Measurements from ENCODE around the gene SERPINE1. TPM values are rescaled to one million over a fixed set of nuclear protein-coding genes. Genes with fewer than 3 reads are reported as not detected.
"Not testable (repeated sequence)": the region's sequence is repeated elsewhere in the genome, so short reads cannot be mapped to it uniquely, and the experiment has no call there.

Gene SERPINE1
- total RNA-seq, 2 donors from 2014 or later, result 2.4 to 41.6 TPM

DNA sequence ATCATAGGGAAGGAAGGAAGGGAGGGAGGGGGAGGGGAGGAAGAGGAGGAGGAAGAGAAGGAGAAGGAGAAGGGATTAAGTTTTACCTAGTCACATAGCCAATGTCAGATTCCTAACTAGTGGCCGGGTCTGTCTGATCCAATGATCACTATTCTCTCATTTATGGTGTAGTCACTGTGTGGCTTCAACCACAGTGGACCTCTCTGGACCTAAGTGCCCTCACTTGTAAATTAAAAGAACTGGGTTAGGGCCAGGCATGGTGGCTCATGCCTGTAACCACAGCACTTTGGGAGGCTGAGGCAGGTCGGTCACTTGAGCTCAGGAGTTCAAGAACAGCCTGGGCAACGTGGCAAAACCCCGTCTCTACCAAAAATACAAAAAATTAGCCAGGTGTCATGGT lies 6.6 kb upstream of the SERPINE1 start:
- intact Hi-C loops (cut with DNase I), result no loop called here
- ATAC-seq (no peak), DNase-seq (no peak)

DNA sequence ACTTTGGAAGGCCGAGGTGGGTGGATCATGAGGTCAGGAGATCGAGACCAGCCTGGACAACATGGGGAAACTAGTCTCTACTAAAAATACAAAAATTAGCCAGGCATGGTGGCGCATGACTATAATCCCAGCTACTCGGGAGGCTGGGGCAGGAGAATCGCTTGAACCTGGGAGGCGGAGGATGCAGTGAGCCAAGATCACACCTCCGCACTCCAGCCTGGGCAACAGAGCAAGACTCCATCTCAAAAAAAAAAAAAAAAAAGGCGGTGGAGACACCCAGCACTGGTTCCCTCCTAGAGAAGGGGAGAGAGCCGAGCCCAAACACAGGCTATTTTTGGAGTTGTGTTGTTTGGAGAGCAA lies 5.3 kb upstream of the SERPINE1 start:
- intact Hi-C loops (cut with DNase I); ATAC-seq; DNase-seq: not testable (repeated sequence)

DNA sequence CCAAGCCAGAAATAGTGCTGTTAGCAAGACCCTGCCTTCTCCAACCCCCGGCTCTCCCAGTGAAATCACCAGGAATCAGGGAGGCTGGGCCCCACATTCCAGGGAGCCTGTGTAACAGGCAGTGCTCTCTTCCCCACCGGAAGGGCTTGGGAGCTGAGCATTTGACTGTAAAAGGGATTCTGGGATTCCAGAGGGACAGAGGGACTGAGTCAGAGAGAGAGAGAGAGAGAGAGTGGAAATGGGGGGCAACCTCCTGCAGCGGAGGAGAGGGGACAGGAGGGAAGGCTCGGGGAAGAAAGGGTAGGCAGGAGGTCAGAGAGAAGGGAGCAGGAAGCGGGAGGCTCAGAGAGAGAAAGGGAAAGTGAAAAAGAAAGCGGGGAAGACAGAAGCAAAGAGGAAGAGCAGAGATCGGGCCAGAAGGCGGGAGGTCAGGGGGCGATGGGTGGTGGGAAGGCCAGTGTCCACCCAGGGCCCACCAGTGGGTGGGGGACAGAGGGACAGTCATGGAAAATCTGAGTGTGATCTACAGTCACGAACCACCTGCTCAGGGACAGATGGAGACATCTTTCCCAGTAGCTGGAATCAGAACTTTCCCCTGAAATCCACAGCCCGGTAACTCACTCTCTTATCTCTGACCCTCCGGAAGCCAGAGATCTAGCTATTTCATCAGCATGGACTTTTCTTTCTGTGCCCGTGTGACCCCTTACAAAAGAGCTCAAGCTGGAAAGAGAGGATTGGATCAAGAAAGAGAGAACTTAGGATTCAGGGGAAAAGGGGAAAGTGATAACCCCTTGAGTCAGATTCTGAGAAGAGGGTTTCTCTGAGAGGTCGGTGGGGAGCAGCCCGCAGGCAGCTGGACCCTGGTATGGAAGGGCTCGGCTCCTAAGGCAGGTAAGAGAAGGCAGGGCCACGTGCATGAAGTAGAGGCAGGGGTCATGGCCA lies 4.6 kb upstream of the SERPINE1 start:
- ATAC-seq, result peak; percentile 81 to 88
- peak; percentile 89 for DNase-seq
- intact Hi-C loops (cut with DNase I), result no loop called here

DNA sequence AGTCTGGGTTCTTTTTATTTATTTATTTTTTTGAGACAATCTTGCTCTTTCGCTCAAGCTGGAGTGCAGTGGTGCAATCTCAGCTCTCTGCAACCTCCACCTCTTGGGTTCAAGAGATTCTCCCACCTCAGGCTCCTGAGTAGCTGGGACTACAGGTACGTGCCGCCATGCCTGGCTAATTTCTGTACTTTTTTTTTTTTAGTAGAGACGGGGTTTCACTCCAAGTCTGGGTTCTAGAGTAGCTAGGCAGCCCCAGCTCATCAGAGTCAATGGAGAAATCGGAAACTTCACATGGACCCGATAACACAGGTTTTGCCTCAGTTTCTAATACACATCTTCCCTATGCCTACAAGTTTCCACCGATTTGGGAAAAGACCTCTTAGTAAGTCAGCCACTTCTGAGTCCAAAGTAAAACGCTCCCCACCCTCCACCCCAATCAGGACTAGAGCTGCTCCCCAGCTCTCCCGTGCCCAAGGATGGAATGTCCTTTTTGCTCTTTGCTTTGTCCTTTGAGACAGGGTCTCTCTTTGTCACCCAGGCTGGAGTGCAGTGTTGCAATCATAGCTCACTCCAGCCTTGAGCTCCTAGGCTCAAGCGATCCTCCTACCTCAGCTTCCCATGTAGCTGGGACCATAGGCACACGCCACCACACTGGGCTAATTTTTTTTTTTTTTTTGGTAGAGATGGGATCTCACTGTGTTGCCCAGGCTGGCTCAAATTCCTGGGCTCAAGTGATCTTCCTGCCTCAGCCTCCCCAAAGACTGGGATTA lies 3.8 kb upstream of the SERPINE1 start:
- no peak for DNase-seq
- intact Hi-C loops (cut with DNase I), result no loop called here
- ATAC-seq, result no peak

DNA sequence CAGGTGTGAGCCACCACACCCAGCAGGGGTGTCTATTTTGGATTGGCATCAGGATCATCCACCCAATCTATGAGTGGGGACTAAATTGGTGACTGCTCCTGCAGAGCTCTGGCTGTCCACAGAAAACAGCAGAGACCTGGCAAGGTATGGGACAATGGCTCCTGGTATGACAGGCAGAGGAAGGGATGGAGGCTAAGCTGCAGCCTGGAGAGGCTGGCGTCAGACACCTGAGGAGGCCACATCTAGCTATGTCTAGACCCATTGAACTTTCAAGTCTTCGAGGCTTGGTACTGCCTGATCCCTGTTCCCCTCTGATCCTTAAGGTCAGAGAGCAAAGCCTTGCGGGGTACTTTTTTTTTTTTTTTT lies 3.2 kb upstream of the SERPINE1 start:
- intact Hi-C loops (cut with DNase I), result no loop called here
- no peak for ATAC-seq

DNA sequence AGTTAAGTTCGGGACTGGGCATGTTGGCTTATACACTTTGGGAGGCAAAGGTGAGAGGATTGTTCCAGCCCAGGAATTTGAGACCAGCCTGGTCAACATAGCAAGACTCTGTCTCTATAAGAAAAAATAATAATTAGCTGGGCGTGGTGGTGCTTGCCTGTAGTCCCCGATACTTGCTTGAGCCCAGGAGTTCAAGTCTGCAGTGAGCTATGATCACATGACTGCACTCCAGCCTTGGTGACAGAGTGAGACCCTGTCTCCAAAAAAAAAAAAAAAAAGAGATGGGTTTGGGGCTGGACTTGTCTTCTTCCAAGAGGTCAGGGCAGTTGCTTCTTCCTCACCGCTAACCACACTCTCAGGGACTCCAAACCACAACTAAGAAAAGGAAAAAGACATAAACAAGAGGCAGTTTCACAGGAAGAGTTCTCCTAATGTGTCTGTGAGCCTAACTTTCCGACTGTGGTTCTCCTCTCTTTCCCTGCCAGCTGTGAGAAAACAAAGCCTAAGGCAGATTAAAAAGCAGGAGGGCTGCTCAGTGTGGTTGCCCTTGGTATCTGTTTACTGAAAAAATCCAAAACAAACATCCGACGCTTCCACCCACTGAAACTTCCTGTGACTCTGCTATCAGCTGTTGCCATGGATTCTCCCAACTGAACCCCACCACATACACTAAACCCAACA lies 2.4 kb upstream of the SERPINE1 start:
- DNase-seq, result no peak
- intact Hi-C loops (cut with DNase I), result no loop called here

More for the DNA sequence above, 3.2 kb upstream of the SERPINE1 start:
- DNase-seq, result no peak

DNA sequence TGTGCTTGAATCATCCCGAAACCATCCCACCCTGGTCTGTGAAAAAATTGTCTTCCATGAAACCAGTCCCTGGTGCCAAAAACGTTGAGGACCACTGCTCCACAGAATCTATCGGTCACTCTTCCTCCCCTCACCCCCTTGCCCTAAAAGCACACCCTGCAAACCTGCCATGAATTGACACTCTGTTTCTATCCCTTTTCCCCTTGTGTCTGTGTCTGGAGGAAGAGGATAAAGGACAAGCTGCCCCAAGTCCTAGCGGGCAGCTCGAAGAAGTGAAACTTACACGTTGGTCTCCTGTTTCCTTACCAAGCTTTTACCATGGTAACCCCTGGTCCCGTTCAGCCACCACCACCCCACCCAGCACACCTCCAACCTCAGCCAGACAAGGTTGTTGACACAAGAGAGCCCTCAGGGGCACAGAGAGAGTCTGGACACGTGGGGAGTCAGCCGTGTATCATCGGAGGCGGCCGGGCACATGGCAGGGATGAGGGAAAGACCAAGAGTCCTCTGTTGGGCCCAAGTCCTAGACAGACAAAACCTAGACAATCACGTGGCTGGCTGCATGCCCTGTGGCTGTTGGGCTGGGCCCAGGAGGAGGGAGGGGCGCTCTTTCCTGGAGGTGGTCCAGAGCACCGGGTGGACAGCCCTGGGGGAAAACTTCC lies 784 bp upstream of the SERPINE1 start:
- intact Hi-C loops (cut with DNase I), result no loop called here
- peak; percentile 89 for DNase-seq
- ATAC-seq, result peak; percentile 31 to 61

More for the DNA sequence above, 2.4 kb upstream of the SERPINE1 start:
- no peak for ATAC-seq

DNA sequence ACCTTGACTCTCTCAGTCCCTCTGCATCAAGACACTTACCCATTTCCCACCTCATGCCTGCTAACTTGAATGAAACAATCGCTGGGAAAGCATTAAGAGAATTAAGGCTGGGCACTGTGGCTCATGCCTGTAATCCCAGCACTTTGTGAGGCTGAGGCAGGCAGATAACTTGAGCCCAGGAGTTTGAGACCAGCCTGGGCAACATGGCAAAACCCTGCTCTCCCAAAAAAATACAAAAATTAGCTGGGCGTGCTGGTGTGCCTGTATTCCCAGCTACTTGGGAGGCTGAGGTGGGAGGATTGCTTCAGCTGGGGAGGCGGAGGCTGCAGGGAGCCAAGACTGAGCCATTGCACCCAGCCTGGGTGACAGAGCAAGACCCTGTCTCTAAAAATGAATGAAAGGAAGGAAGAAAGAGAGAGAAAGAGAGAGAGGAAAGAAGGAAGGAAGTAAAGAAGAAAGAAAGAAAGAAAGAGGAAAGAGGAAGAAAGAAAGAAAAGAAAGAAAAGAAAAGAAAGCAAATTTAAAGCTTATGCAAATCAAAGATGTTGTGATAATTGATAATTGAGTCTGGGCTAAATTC lies 646 bp downstream of the SERPINE1 start:
- DNase-seq (no peak), ATAC-seq (no peak)
- intact Hi-C loops (cut with DNase I), result no loop called here

DNA sequence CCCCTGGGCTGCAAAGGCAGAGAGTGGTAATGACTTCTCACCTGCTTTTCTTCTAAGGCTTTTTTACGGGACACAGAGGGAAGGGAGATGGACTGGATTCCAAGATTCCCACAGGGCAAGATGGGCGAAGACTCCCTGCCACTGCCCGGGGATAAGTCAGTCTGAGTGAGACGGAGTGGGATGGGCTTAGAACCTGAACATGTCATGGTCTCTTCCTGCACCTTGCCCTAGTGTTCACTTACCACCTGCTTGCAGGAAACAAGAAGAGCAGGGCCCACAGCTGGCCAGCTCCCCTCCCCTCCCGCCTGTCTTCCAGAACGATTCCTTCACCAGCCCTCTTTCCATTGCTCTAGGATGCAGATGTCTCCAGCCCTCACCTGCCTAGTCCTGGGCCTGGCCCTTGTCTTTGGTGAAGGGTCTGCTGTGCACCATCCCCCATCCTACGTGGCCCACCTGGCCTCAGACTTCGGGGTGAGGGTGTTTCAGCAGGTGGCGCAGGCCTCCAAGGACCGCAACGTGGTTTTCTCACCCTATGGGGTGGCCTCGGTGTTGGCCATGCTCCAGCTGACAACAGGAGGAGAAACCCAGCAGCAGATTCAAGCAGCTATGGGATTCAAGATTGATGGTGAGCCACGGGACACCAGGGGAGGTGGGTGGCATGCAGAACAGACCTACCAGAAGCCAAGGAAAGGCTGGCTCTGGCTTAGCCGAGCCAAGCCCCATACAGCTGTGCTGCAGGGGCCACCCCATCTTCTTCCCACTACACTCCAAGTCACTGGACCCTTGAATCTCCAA lies 1.3 kb downstream of the SERPINE1 start:
- intact Hi-C loops (cut with DNase I), result no loop called here
- ATAC-seq (no peak), DNase-seq (no peak)

DNA sequence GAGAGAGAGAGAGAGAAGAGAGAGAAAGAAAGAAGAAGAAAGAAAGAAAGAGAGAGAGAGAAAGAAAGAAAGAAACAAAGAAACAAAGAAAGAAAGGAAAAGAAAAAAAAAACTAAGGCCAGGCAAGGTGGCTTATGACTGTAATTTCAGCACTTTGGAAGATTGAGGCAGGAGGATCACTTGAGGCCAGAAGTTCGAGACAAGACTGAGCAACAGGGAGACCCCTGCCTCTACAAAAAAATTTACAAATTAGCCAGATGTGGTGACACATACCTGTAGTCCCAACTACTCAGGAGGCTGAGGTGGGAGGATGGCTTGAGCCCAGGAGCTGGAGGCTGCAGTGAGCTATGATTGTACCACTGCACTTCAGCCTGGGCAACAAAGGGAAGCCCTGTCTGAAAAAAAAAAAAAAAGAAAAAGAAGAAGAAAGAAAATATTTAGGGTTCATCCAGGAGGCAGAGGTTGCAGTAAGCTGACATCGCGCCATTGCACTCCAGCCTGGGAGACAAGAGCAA lies 2.8 kb downstream of the SERPINE1 start:
- DNase-seq, result no peak
- ATAC-seq, result no peak
- intact Hi-C loops (cut with DNase I), result loop anchor here in 1 of 2 donors (5.0 kb wide), 1 partner anchor 32 kb away; no protein-coding TSS in a partner anchor

DNA sequence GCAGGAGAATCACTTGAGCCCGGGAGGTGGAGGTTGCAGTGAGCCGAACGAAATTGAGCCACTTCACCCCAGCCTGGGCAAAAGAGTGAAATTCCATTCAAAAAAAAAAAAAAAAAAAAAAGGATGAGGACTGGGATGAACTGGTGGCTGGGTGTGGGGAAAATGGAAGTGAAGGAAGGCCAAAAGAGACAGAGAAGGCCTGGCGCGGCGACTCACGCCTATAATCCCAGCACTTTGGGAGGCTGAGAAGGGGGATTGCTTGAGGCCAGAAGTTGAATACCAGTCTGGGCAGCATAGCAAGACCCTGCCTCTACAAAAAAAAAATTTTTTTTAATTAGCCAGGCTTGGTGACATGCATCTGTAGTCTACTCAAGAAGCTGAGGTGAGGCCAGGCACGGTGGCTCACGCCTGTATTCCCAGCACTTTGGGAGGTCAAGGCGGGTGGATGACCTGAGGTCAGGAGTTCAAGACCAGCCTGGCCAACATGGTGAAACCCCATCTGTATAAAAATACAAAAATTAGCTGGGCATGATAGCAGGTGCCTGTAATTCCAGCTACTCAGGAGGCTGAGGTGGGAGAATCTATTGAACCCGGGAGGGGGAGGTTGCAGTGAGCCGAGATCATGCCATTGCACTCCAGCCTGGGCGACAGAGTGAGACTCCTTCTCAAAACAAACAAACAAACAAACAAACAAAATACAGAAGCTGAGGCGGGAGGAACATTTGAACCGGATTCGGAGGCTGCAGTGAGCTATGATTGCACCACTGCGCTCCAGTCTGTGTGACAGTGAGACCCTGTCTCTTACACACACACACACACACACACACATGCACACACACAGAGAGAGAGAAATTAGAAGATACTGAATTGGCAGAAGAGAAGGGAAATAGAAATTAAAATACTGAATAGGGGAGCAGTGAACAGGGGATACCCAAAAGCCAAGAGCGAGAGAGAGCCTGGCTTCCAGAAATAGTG lies 6.0 kb downstream of the SERPINE1 start:
- not testable (repeated sequence) for ATAC-seq, DNase-seq
- intact Hi-C loops (cut with DNase I), result loop anchor here in 1 of 2 donors (5.0 kb wide), 1 partner anchor 36 kb away; no protein-coding TSS in a partner anchor

DNA sequence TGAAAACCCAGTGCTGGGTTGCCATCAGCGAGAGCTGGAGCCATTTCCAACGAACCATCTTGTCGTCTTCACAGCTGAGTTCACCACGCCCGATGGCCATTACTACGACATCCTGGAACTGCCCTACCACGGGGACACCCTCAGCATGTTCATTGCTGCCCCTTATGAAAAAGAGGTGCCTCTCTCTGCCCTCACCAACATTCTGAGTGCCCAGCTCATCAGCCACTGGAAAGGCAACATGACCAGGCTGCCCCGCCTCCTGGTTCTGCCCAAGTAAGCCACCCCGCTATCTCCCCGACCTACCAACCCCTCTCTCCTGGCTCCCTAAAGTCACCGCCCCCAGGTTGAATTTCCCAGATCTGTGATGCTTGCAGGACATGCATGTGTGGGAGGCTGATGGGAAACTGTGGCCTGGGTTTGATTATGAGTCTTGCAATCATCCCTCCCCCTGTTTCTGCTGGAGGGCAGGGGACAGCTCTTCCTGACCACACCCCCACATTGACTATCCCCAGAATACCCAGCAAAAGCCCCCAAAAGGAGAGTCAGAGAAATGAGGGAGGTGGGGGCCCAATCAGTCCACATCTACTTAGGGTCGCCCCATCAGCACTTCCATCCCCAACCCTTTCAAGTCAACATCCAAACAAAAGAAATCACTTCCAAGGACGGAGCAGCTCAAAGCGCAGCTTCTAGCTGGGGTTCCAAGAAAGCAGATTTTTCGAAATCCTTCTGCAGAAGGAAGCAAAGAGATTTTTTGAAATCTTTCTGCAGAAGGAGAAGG lies 6.9 kb downstream of the SERPINE1 start:
- intact Hi-C loops (cut with DNase I), result loop anchor here in 1 of 2 donors (5.0 kb wide), 1 partner anchor 37 kb away; no protein-coding TSS in a partner anchor
- DNase-seq, result no peak
- ATAC-seq, result no peak

DNA sequence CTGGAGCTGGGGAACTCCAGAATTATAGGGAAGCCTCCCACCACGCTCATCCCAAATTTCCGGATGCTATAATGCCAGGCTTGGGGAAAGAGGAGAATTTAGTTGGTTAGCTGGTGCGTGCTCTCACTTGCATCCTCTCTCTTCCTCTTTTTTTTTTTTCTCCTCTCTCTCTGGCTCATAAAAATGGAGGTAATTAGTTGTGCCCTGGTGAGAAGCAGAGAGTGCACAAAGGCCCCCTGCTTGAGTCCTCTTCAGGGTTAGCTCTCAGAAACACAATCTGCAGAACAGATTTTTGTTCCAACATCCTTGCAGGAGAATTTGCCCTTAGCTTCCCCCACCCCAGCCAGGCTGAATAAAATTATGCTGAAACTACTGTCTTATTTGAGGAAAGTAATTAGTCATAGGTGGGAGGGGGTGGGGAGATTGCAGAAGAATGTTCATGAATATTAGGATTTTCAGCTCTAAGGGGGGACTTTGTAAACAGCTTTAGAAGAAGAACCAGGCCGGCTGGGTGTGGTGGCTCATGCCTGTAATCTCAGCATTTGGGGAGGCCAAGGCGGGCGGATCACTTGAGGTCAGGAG lies 7.6 kb downstream of the SERPINE1 start:
- ATAC-seq (no peak), DNase-seq (no peak)
- intact Hi-C loops (cut with DNase I), result loop anchor here in 1 of 2 donors (5.0 kb wide), 1 partner anchor 37 kb away; no protein-coding TSS in a partner anchor

DNA sequence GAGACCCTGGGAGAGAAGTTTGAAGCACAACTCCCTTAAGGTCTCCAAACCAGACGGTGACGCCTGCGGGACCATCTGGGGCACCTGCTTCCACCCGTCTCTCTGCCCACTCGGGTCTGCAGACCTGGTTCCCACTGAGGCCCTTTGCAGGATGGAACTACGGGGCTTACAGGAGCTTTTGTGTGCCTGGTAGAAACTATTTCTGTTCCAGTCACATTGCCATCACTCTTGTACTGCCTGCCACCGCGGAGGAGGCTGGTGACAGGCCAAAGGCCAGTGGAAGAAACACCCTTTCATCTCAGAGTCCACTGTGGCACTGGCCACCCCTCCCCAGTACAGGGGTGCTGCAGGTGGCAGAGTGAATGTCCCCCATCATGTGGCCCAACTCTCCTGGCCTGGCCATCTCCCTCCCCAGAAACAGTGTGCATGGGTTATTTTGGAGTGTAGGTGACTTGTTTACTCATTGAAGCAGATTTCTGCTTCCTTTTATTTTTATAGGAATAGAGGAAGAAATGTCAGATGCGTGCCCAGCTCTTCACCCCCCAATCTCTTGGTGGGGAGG lies 10.8 kb downstream of the SERPINE1 start:
- DNase-seq (no peak), ATAC-seq (peak in 1 of 2 donors; percentile 7)
- intact Hi-C loops (cut with DNase I), result loop anchor here in 1 of 2 donors (5.0 kb wide), 1 partner anchor 40 kb away; no protein-coding TSS in a partner anchor
